ENCODE results near the gene ARHGEF10L.

The ARHGEF10L gene

DNA sequence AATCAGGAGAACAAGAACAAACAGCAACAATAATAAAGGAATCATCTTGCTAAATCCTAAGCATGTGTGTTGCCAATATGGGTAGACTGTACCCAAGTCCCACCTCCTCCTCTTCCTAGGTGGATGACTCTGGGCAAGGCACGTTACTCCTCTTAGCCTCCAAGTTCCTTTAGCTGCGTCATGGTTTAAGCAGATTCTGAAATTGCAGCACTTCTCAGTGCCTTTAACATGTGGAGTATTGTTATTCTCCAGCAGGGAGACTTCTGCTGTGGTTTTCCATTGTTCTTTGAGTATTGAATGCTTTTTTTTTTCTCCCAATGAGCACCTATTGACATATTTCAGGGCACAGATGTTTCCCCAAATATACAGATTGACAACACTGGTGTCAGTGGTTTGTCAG lies 15.5 kb downstream of the ARHGEF10L start:
- no peak for TF ChIP-seq EZH2phosphoT487 (conservative IDR thresholded peaks at IDR 0.05; ENCODE audit: low read length)
- TF ChIP-seq, protein P1, sequence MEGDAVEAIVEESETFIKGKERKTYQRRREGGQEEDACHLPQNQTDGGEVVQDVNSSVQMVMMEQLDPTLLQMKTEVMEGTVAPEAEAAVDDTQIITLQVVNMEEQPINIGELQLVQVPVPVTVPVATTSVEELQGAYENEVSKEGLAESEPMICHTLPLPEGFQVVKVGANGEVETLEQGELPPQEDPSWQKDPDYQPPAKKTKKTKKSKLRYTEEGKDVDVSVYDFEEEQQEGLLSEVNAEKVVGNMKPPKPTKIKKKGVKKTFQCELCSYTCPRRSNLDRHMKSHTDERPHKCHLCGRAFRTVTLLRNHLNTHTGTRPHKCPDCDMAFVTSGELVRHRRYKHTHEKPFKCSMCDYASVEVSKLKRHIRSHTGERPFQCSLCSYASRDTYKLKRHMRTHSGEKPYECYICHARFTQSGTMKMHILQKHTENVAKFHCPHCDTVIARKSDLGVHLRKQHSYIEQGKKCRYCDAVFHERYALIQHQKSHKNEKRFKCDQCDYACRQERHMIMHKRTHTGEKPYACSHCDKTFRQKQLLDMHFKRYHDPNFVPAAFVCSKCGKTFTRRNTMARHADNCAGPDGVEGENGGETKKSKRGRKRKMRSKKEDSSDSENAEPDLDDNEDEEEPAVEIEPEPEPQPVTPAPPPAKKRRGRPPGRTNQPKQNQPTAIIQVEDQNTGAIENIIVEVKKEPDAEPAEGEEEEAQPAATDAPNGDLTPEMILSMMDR (IDR thresholded peaks at IDR 0.05; ENCODE audit: insufficient read depth, low read length, poor library complexity, severe bottlenecking) = no peak
- Histone ChIP-seq H3K36me3 (ENCODE audit: low read length) (no peaks in the 10 kb centered on the region), H2AFZ (ENCODE audit: low read depth, low read length, severe bottlenecking) (no peak overlapping the region), H3K4me2 (ENCODE audit: low read depth, low read length, poor library complexity, severe bottlenecking) (no peak overlapping the region), H3F3A (ENCODE audit: insufficient read depth) (no peaks in the 10 kb centered on the region), H3K9me3 (ENCODE audit: insufficient read depth, low read length) (no peaks in the 10 kb centered on the region), H3K27ac (ENCODE audit: low read depth, low read length) (no peak overlapping the region), H3K79me2 (ENCODE audit: insufficient read depth, low read length) (no peaks in the 10 kb centered on the region), H4K20me1 (ENCODE audit: low read depth, low read length) (no peaks in the 10 kb centered on the region), H3K9me2 (replicated peaks; ENCODE audit: insufficient read depth, low read length) (no peaks in the 10 kb centered on the region), H3K9ac (ENCODE audit: low read length) (no peak overlapping the region), H3K27me3 (ENCODE audit: low read length) (no peaks in the 10 kb centered on the region), H3K4me3 (ENCODE audit: insufficient read depth, low read length, poor library complexity, severe bottlenecking) (no peak overlapping the region)

DNA sequence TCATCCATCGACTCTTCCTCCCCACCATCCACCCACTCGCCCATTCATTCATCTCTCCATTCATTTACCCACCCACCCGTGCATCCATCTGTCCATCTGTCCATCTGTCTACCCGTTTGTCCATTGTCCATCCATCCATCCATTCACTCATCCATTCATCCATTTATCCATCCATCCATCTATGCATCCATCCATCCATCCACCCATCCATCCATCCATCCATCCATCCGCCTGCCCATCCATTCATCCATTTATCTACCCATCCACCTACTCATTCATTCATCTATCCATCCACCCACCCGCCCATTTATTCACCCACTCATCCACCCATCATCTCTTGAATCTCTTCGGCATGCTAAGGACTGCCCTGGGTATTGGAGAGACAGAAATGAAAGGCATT lies 18.5 kb downstream of the ARHGEF10L start:
- Histone ChIP-seq H3K27me3 (ENCODE audit: low read length) (no peaks in the 10 kb centered on the region), H3K9ac (ENCODE audit: low read length) (no peak overlapping the region), H3F3A (ENCODE audit: insufficient read depth) (no peaks in the 10 kb centered on the region), H3K36me3 (ENCODE audit: low read length) (no peaks in the 10 kb centered on the region), H3K4me3 (ENCODE audit: insufficient read depth, low read length, poor library complexity, severe bottlenecking) (no peak overlapping the region), H3K79me2 (ENCODE audit: insufficient read depth, low read length) (no peaks in the 10 kb centered on the region), H2AFZ (ENCODE audit: low read depth, low read length, severe bottlenecking) (no peak overlapping the region), H3K9me3 (ENCODE audit: insufficient read depth, low read length) (no peaks in the 10 kb centered on the region), H3K4me2 (ENCODE audit: low read depth, low read length, poor library complexity, severe bottlenecking) (no peak overlapping the region), H4K20me1 (ENCODE audit: low read depth, low read length) (no peaks in the 10 kb centered on the region), H3K9me2 (replicated peaks; ENCODE audit: insufficient read depth, low read length) (no peaks in the 10 kb centered on the region), H3K27ac (ENCODE audit: low read depth, low read length) (no peak overlapping the region)
- TF ChIP-seq, protein P1 (IDR thresholded peaks at IDR 0.05; ENCODE audit: insufficient read depth, low read length, poor library complexity, severe bottlenecking) = no peak
- no peak for TF ChIP-seq EZH2phosphoT487 (conservative IDR thresholded peaks at IDR 0.05; ENCODE audit: low read length)

DNA sequence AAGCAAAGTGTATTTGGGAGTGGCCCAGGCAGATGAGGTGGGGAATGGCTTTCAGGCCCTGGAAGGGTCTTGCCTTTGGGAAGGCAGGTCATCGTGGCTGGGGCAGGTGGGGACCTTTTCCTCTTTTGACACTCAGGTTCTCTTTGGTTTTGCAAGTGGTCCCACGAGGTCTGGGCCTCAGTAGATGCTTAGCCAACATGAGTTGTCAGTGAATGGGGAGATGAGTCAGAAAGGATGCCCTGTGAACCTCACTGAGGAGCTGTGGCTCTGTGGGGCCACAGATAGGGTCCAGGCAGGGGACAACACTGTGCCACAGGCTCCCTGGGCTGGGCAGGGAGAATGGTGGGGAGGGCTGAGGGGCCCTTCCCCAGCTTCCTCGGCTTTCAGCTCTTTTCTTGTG lies 19.0 kb downstream of the ARHGEF10L start:
- Histone ChIP-seq H3K9ac (ENCODE audit: low read length) (no peak overlapping the region), H3K9me2 (replicated peaks; ENCODE audit: insufficient read depth, low read length) (no peaks in the 10 kb centered on the region), H3K4me2 (ENCODE audit: low read depth, low read length, poor library complexity, severe bottlenecking) (no peak overlapping the region), H3K79me2 (ENCODE audit: insufficient read depth, low read length) (no peaks in the 10 kb centered on the region), H3F3A (ENCODE audit: insufficient read depth) (no peaks in the 10 kb centered on the region), H3K4me3 (ENCODE audit: insufficient read depth, low read length, poor library complexity, severe bottlenecking) (no peak overlapping the region), H4K20me1 (ENCODE audit: low read depth, low read length) (no peaks in the 10 kb centered on the region), H3K9me3 (ENCODE audit: insufficient read depth, low read length) (no peaks in the 10 kb centered on the region), H2AFZ (ENCODE audit: low read depth, low read length, severe bottlenecking) (no peak overlapping the region), H3K36me3 (ENCODE audit: low read length) (no peaks in the 10 kb centered on the region), H3K27me3 (ENCODE audit: low read length) (no peaks in the 10 kb centered on the region), H3K27ac (ENCODE audit: low read depth, low read length) (no peak overlapping the region)
- TF ChIP-seq EZH2phosphoT487 (conservative IDR thresholded peaks at IDR 0.05; ENCODE audit: low read length) = no peak
- TF ChIP-seq, protein P1 (IDR thresholded peaks at IDR 0.05; ENCODE audit: insufficient read depth, low read length, poor library complexity, severe bottlenecking) = no peak
